ENCODE results near the gene USP17L27.
"Not testable (repeated sequence)": the region's sequence is repeated elsewhere in the genome, so short reads cannot be mapped to it uniquely, and the experiment has no call there.

The USP17L27 gene, protein sequence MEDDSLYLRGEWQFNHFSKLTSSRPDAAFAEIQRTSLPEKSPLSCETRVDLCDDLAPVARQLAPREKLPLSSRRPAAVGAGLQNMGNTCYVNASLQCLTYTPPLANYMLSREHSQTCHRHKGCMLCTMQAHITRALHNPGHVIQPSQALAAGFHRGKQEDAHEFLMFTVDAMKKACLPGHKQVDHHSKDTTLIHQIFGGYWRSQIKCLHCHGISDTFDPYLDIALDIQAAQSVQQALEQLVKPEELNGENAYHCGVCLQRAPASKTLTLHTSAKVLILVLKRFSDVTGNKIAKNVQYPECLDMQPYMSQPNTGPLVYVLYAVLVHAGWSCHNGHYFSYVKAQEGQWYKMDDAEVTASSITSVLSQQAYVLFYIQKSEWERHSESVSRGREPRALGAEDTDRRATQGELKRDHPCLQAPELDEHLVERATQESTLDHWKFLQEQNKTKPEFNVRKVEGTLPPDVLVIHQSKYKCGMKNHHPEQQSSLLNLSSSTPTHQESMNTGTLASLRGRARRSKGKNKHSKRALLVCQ

DNA sequence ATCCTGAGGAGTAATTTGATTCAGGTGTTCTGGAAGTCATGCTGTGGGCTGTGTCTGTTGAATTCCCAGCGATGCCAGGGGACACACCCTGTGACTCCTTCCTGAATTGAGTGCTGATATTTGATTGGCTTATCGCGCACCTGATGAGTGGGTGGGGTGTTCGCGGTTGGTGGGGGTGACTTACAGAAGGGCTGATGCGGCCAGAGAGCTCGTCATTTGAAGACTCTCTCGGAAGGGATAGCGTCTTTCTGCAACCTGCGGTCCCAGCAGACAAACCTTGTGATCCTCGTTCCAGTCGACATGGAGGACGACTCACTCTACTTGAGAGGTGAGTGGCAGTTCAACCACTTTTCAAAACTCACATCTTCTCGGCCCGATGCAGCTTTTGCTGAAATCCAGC, at the start of gene USP17L27:
USP17L27 (plus strand) TSS at position 301 of the 400 bp plus-strand sequence; CDS start at position 301, 0 bp downstream.
- DNase-seq: not testable (repeated sequence)

DNA sequence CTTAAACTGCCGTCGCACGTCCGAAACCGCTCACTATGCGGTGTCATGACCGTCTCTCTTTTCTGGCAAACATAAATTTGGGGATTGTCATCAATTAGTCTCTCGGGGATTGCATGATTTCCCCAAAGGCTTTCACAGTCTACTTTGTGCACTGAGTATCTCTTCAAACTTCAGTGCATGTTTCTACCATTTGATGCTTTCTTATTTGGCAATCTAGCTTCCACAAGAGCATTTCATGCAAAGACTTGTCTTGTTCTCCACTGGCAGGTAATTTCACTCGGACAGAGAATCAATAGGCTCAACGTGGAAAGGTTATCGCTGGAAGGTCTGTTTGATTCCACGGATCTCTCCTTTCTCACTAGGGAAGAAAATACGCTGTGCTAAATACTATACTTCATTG, 19.8 kb upstream of the USP17L27 start:
- DNase-seq: not testable (repeated sequence)

DNA sequence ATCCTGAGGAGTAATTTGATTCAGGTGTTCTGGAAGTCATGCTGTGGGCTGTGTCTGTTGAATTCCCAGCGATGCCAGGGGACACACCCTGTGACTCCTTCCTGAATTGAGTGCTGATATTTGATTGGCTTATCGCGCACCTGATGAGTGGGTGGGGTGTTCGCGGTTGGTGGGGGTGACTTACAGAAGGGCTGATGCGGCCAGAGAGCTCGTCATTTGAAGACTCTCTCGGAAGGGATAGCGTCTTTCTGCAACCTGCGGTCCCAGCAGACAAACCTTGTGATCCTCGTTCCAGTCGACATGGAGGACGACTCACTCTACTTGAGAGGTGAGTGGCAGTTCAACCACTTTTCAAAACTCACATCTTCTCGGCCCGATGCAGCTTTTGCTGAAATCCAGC, 19.1 kb upstream of the USP17L27 start, which contains the start of gene USP17L24:
USP17L24 (plus strand) TSS at position 301 of the 400 bp plus-strand sequence; CDS start at position 301, 0 bp downstream.
- DNase-seq: not testable (repeated sequence)

DNA sequence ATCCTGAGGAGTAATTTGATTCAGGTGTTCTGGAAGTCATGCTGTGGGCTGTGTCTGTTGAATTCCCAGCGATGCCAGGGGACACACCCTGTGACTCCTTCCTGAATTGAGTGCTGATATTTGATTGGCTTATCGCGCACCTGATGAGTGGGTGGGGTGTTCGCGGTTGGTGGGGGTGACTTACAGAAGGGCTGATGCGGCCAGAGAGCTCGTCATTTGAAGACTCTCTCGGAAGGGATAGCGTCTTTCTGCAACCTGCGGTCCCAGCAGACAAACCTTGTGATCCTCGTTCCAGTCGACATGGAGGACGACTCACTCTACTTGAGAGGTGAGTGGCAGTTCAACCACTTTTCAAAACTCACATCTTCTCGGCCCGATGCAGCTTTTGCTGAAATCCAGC, 14.3 kb upstream of the USP17L27 start, which contains the start of gene USP17L25:
USP17L25 (plus strand) TSS at position 301 of the 400 bp plus-strand sequence; CDS start at position 301, 0 bp downstream.
- DNase-seq: not testable (repeated sequence)

DNA sequence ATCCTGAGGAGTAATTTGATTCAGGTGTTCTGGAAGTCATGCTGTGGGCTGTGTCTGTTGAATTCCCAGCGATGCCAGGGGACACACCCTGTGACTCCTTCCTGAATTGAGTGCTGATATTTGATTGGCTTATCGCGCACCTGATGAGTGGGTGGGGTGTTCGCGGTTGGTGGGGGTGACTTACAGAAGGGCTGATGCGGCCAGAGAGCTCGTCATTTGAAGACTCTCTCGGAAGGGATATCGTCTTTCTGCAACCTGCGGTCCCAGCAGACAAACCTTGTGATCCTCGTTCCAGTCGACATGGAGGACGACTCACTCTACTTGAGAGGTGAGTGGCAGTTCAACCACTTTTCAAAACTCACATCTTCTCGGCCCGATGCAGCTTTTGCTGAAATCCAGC, 9.6 kb upstream of the USP17L27 start, which contains the start of gene USP17L26:
USP17L26 (plus strand) TSS at position 301 of the 400 bp plus-strand sequence; CDS start at position 301, 0 bp downstream.
- DNase-seq: not testable (repeated sequence)

DNA sequence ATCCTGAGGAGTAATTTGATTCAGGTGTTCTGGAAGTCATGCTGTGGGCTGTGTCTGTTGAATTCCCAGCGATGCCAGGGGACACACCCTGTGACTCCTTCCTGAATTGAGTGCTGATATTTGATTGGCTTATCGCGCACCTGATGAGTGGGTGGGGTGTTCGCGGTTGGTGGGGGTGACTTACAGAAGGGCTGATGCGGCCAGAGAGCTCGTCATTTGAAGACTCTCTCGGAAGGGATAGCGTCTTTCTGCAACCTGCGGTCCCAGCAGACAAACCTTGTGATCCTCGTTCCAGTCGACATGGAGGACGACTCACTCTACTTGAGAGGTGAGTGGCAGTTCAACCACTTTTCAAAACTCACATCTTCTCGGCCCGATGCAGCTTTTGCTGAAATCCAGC, 4.8 kb upstream of the USP17L27 start, which contains the start of gene USP17L5:
USP17L5 (plus strand) TSS at position 301 of the 400 bp plus-strand sequence; CDS start at position 301, 0 bp downstream.
- not testable (repeated sequence) for DNase-seq

DNA sequence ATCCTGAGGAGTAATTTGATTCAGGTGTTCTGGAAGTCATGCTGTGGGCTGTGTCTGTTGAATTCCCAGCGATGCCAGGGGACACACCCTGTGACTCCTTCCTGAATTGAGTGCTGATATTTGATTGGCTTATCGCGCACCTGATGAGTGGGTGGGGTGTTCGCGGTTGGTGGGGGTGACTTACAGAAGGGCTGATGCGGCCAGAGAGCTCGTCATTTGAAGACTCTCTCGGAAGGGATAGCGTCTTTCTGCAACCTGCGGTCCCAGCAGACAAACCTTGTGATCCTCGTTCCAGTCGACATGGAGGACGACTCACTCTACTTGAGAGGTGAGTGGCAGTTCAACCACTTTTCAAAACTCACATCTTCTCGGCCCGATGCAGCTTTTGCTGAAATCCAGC, 4.6 kb downstream of the USP17L27 start, which contains the start of gene USP17L28:
USP17L28 (plus strand) TSS at position 301 of the 400 bp plus-strand sequence; CDS start at position 301, 0 bp downstream.
- DNase-seq: not testable (repeated sequence)

DNA sequence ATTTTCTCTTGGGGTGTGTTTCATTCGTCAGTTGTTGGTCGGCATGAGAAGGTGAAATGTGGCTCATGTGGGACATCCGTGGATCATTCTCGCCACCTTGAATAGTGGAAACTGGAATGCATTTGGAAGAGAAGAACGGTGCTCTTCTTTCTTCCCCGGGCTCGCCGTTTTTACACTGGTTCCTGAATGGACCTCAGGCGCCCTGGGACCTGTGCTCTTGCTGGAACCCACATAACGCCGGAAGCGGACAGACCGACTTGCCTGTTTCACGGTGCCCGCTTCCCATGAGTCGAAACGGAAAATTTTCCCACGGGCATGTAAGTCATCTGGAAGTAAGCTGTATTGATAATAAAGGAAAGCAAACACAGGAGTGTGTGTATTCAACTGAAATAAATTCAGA, 6.9 kb downstream of the USP17L27 start:
- DNase-seq: not testable (repeated sequence)

DNA sequence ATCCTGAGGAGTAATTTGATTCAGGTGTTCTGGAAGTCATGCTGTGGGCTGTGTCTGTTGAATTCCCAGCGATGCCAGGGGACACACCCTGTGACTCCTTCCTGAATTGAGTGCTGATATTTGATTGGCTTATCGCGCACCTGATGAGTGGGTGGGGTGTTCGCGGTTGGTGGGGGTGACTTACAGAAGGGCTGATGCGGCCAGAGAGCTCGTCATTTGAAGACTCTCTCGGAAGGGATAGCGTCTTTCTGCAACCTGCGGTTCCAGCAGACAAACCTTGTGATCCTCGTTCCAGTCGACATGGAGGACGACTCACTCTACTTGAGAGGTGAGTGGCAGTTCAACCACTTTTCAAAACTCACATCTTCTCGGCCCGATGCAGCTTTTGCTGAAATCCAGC, 9.4 kb downstream of the USP17L27 start, which contains the start of gene USP17L29:
USP17L29 (plus strand) TSS at position 301 of the 400 bp plus-strand sequence; CDS start at position 301, 0 bp downstream.
- not testable (repeated sequence) for DNase-seq

DNA sequence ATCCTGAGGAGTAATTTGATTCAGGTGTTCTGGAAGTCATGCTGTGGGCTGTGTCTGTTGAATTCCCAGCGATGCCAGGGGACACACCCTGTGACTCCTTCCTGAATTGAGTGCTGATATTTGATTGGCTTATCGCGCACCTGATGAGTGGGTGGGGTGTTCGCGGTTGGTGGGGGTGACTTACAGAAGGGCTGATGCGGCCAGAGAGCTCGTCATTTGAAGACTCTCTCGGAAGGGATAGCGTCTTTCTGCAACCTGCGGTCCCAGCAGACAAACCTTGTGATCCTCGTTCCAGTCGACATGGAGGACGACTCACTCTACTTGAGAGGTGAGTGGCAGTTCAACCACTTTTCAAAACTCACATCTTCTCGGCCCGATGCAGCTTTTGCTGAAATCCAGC, 18.9 kb downstream of the USP17L27 start, which contains the start of gene USP17L30:
USP17L30 (plus strand) TSS at position 301 of the 400 bp plus-strand sequence; CDS start at position 301, 0 bp downstream.
- not testable (repeated sequence) for DNase-seq

DNA sequence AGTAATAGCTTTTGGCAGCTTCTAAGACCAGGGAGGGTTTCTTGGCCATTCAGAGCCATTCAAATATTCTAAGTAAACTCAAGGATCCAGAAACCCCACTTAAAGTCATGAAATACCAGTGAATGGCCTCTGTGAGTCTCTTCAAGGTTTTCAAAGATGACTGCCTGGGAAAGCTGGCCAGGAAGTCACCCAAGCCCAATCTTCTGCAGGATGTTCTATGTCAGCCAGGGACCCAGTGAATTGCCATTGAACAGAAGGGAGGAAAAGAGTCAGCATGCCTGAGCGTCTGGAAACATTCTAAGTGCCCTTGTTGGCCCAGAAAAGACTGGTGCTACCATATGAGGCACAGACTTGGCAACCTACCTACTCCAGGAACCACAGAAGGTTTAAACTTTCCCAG, 35.9 kb downstream of the USP17L27 start:
- not testable (repeated sequence) for DNase-seq

DNA sequence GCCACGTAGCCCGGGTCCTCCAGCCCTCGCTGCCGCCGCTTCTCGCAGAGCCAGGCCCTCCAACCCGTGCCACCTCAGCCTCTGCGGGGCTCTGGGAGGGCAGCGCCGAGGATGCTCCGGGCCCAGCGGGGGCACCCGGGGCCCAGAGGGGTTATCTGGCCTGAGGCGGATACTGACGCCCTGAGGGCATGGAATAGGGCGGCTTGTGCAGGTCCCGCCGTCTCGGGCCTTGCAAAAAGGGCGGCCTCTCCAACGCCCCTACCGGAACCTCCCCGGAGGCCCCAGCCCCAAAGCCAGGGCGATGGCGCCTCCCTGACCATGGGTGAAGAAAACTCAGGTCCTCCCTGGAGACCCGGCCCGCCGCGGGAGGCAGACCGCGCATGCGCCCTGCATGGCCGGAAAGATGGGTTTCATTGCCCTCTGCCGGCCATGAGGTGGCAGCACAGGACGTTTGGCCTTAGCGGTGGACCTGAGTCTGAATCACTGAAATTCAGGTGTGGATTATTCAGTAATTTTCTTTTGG, 37.1 kb downstream of the USP17L27 start:
- DNase-seq: not testable (repeated sequence)

DNA sequence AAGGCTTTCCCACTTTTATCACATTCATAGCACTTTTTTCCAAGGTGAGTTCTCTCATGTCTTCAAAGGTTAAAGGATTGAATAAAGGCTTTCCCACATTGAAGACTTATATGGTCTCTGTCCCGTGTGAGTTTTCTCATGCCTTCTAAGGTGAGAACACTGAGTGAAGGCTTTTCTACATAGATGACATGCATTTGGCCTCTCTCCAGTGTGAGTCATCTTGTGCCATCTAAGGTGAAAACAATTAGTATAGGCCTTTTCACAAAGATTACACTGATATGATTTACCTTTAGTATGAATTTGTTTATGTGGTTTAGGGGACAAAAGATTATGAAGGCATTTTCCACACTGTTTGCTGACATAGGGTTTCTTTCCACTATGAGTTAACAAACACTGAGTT, 40.2 kb downstream of the USP17L27 start:
- DNase-seq: no peak

DNA sequence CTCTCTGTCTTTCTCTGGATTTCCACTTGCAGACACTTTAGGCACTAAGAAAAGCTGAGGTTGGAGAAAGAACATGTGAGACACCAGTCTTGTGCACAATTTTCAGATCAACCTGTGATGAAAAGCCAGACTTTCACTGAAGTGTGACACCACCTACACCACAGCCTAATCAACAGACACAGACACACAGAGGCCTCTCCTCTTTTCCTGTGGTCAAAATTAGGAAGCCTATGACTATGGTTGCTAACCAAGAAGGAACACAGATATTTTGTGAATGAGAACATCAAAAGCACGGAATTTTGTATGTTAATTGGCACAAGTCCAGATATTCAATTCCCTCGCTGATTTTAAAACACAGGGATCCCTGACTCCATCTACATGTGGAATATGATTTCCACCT, 45.1 kb downstream of the USP17L27 start:
- not testable (repeated sequence) for DNase-seq

All from AML-193 (cell line).